Breast epithelium (tissue), 4 donors: ENCODE data around the gene VSIR. TPM values are rescaled to one million over a fixed set of nuclear protein-coding genes. Genes with fewer than 3 reads are reported as not detected.

Experiments
- DNase-seq, 2 donors: peaks; one replicate each; pipeline ENCODE4 v3.0.0-alpha.2; 2019; ENCODE audit warnings: low spot score in 2 of 2
- H3K27ac ChIP-seq, 2 donors: fragments of 200-600 bp; sonication (generic) in 1 of 2; one replicate each; pipeline ENCODE4 v1.5.1; 2016 to 2019; ENCODE audit warnings: mild to moderate bottlenecking in 1 of 2
- H3K27me3 ChIP-seq, 2 donors: fragments of 200-600 bp; sonication (generic) in 1 of 2; one replicate each; pipeline versions ENCODE4 v1.5.1 to v1.6.0; 2017 to 2019; ENCODE audit warnings: control low read depth in 1 of 2, mild to moderate bottlenecking in 1 of 2
- H3K36me3 ChIP-seq: fragments of 200-600 bp; one replicate; pipeline ENCODE4 v1.5.1; 2019
- H3K4me1 ChIP-seq, 2 donors: fragments of 200-600 bp; sonication (generic); one replicate each; pipeline ENCODE4 v1.5.1; 2016 to 2019; ENCODE audit warnings: control low read depth in 1 of 2
- H3K4me3 ChIP-seq, 3 donors: fragments of 200-600 bp; sonication (generic); 1 replicate in 2 of 3; 2 replicates in 1 of 3; pipeline ENCODE4 v1.5.1; 2016 to 2019; ENCODE audit warnings: mild to moderate bottlenecking in 3 of 3, moderate library complexity in 2 of 3
- H3K9me3 ChIP-seq, 2 donors: fragments of 200-600 bp; sonication (generic) in 1 of 2; one replicate each; pipeline ENCODE4 v1.5.1; 2016 to 2019; ENCODE audit warnings: control low read depth in 1 of 2
- POLR2A ChIP-seq: fragments of 450-650 bp; IDR thresholded peaks from one replicate; pipeline ENCODE4 v1.6.1; 2016; ENCODE audit warnings: antibody characterized with exemption, mild to moderate bottlenecking, moderate library complexity
- POLR2AphosphoS5 ChIP-seq, 3 donors: sonication (generic); formaldehyde crosslinking; IDR thresholded peaks; one replicate each; pipeline ENCODE4 v1.6.1; 2017; ENCODE audit warnings: antibody characterized with exemption in 3 of 3
- intact Hi-C: fragments of 100-400 bp; cut with DNase I; formaldehyde crosslinking; loops from one replicate; pipeline ENCODE4 v1.15.1; 2023; ENCODE audit warnings: low total_unique reads
- total RNA-seq, 3 donors: library from RNA; depleted of rRNA; stranded (reverse); fragments of >200 nt; gene quantifications; one replicate each; pipeline ENCODE4 v1.1.0, GENCODE V29; 2016
- TF ChIP-seq, protein P1 (sequence below), 3 donors: fragments of 450-650 bp; IDR thresholded peaks; one replicate each; pipeline ENCODE4 v1.5.1; 2016 to 2017; ENCODE audit warnings: antibody characterized with exemption in 3 of 3, mild to moderate bottlenecking in 3 of 3, moderate library complexity in 3 of 3

VSIR gene
- total RNA-seq, 3 donors from 2014 or later = 33.4 to 58.7 (median 34.7) TPM

DNA sequence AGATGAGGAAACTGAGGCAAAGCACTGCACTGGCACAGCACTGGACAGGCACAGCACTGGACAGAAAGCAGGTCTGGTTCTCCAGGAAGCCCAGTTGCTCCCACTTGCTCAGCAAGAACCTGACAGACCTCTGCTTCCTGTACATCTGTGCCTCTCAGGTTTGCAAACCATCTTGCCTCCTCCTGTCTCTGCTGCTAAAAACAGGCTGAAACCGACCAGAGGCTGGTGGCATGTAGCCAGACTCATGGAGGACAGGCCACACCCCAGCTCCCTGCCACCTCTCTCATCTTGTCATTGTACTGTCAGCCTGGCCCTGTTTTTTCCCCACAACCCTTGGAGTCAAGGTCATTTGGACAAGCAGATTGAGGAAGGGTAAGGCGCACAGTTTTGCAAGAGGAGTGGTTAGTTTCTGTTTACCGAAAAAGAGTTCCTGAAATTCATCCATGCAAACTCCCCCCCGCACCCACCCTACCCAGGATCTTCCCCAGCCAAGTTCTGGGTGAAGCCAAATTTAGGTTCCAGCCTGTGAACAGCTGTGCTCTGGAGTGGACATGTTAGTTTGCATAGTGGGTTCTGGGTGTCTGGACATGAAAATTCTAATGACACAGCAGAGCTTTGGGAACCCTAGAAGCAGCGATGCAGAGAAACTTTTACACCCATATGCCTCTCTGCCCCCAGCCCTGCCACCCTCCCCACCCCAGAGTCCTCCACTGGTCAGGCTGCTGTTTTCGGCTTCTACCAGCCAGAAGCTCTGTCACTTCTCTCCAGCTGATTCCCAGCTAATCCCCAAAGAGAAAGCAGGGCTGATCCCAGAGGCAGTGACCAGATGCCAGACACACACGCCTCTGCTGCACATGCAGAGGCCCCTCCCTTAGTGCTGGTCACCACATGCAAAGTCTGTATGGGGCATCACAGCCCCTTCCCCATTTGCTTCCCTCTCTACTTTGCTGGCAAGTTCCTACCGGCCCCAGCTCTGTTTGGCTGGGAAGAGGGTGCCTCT is 45.3 kb downstream of the VSIR start:
- Histone ChIP-seq H3K4me3 (peak overlapping the region in 1 of 3 donors; percentile 35), H3K9me3 (no peaks in the 10 kb centered on the region), H3K27ac (peak overlapping the region; percentile 80 to 89), H3K27me3 (no peaks in the 10 kb centered on the region), H3K36me3 (no peaks in the 10 kb centered on the region), H3K4me1 (peaks cover 11 to 24% of the 10 kb centered on the region in 2 donors)
- intact Hi-C loops = no loop called here
- peak in 1 of 3 donors; percentile 18 for TF ChIP-seq POLR2AphosphoS5 (IDR thresholded peaks at IDR 0.05)
- no peak for TF ChIP-seq POLR2A
- DNase-seq = peak in 1 of 2 donors; percentile 72

DNA sequence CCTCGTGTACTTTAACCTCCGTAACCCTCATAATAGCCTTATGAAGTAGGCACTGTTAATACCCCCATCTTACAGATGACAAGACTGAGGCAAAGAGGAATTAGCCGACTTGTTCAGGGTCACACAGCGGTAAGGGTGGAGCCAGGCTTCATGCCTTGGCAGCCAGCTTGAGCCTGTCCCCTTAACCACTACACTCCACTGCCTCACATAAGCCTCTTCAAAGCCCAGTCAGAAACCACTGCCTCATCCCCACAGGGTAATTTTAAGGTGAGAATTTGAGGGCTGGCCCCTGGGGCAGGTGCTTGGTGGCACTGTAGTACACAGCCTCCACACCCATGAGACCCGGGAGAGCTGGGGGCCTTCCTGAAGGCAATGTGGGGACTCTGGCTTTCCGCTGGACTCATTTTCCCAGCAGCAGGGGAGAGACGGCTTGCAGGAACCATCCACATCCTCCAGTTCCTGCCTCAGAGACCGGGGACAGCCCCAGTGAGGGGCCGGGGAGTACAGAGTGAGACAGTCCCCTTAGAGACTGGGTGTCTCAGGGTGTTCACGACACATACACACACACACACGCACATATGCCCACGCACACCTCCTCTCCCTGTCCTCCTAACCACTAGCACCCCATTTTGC is 46.1 kb downstream of the VSIR start:
- intact Hi-C loops = no loop called here
- no peak for DNase-seq
- Histone ChIP-seq H3K4me1 (peaks cover 11 to 24% of the 10 kb centered on the region in 2 donors), H3K36me3 (no peaks in the 10 kb centered on the region), H3K27ac (peak overlapping the region; percentile 80 to 89), H3K4me3 (peak overlapping the region in 1 of 3 donors; percentile 35), H3K27me3 (no peaks in the 10 kb centered on the region), H3K9me3 (no peaks in the 10 kb centered on the region)
- TF ChIP-seq, protein P1, sequence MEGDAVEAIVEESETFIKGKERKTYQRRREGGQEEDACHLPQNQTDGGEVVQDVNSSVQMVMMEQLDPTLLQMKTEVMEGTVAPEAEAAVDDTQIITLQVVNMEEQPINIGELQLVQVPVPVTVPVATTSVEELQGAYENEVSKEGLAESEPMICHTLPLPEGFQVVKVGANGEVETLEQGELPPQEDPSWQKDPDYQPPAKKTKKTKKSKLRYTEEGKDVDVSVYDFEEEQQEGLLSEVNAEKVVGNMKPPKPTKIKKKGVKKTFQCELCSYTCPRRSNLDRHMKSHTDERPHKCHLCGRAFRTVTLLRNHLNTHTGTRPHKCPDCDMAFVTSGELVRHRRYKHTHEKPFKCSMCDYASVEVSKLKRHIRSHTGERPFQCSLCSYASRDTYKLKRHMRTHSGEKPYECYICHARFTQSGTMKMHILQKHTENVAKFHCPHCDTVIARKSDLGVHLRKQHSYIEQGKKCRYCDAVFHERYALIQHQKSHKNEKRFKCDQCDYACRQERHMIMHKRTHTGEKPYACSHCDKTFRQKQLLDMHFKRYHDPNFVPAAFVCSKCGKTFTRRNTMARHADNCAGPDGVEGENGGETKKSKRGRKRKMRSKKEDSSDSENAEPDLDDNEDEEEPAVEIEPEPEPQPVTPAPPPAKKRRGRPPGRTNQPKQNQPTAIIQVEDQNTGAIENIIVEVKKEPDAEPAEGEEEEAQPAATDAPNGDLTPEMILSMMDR (IDR thresholded peaks at IDR 0.05) = no peak
- TF ChIP-seq POLR2A (no peak), POLR2AphosphoS5 (IDR thresholded peaks at IDR 0.05) (no peak)

DNA sequence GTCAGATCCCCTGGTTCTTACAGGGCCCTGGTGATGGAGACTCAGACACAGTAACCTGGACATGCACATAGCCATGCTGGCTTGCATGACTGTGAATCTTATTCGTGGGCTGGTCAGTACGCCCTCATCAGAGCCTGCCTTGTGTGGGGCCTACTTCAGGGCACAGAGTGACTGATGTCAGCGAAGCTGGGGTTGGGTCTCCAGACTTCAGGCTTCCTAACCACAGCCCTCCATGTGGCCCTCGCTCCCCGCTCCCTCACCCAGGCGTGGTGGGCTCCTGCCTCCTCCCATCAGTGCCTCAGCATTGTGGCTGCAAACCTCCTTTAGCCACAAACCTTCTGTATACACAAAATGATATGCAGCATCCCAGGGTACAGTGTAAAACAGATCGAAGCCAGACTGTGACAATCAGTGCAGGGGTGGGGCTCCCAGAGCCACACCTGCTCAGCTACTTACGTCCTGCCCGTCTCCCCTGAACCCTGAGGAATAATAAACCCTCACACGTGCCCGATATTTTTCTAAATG is 46.7 kb downstream of the VSIR start:
- TF ChIP-seq POLR2AphosphoS5 (IDR thresholded peaks at IDR 0.05) = no peak
- TF ChIP-seq, protein P1 (IDR thresholded peaks at IDR 0.05) = no peak
- no peak for TF ChIP-seq POLR2A
- Histone ChIP-seq H3K27me3 (no peaks in the 10 kb centered on the region), H3K4me3 (no peak overlapping the region), H3K27ac (peak overlapping the region; percentile 80 to 89), H3K4me1 (peaks cover 11 to 24% of the 10 kb centered on the region in 2 donors), H3K36me3 (no peaks in the 10 kb centered on the region), H3K9me3 (no peaks in the 10 kb centered on the region)
- DNase-seq = no peak
- intact Hi-C loops = no loop called here

DNA sequence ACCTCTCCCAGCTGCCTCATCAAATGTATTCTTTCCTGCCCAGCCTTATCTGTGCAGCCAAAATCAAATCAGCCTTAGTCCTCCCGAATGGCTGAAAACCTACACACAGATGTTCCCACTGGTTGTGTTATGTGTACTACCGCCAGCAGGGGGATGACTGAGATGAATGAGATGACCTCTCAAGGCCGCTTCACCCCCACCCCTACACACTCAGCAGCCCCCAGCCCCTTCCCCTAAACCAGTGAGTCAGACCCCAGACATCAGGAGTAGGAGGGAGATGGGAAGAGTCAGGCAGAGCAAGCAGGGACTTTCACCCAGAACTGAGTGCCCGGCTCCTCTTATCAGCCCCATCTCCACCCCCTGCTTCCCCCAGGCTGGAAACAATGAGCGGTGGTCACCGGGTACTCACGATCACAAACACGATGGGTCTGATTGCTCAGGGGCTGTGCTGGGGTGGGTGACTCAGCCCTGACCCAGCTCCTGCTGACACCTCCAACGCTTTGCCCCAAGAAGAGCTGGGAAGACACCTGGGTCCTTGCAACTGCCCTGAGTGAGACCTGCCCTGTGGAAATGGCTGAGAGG is 47.2 kb downstream of the VSIR start:
- Histone ChIP-seq H3K27me3 (no peaks in the 10 kb centered on the region), H3K27ac (peak overlapping the region; percentile 80 to 89), H3K9me3 (no peaks in the 10 kb centered on the region), H3K36me3 (no peaks in the 10 kb centered on the region), H3K4me3 (no peak overlapping the region), H3K4me1 (peaks cover 11 to 24% of the 10 kb centered on the region in 2 donors)
- DNase-seq = no peak
- TF ChIP-seq, protein P1 (IDR thresholded peaks at IDR 0.05) = no peak
- TF ChIP-seq POLR2AphosphoS5 (IDR thresholded peaks at IDR 0.05) = no peak
- no peak for TF ChIP-seq POLR2A
- intact Hi-C loops = no loop called here

DNA sequence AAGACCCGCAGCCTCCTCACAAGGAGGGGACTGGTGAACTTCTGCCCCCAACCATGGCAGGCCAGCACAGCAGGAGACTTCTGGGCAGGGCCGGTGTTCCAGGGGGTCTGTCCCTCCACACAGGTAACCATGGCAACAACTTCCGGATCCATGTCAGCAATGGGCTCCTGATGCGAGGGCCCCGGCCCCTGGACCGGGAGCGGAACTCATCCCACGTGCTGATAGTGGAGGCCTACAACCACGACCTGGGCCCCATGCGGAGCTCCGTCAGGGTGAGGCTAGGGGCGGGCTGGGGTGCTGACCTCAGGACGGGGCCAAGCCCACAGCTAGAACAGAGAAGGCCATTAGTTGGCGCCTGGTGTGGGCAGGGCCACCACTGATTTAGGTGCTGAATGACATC is 48.1 kb downstream of the VSIR start:
- no peaks in the 10 kb centered on the region for H3K36me3 ChIP-seq
- intact Hi-C loops = no loop called here
- H3K4me3 ChIP-seq = no peak overlapping the region
- TF ChIP-seq POLR2AphosphoS5 (IDR thresholded peaks at IDR 0.05) (no peak), POLR2A (no peak)
- TF ChIP-seq, protein P1 (IDR thresholded peaks at IDR 0.05) = no peak
- H3K27me3 ChIP-seq = no peaks in the 10 kb centered on the region
- H3K9me3 ChIP-seq = no peaks in the 10 kb centered on the region
- H3K4me1 ChIP-seq = peaks cover 11 to 24% of the 10 kb centered on the region in 2 donors
- peak overlapping the region in 1 of 2 donors; percentile 89 for H3K27ac ChIP-seq
- no peak for DNase-seq
